HepG2 (cell line): ENCODE results near the gene CTDSP1. TPM values are rescaled to one million over a fixed set of nuclear protein-coding genes. Genes with fewer than 3 reads are reported as not detected.
A peak's percentile ranks its signal among the peaks of the same experiment; 100 is the strongest.

Source experiments
- ARNTL ChIP-seq: sonication (generic); formaldehyde crosslinking; IDR thresholded peaks from 2 replicates; pipeline ENCODE4 v1.4.0; 2020; ENCODE audit warnings: mild to moderate bottlenecking, missing genetic modification reagents
- BHLHE40 ChIP-seq: IDR thresholded peaks from 2 replicates; pipeline ENCODE4 v1.6.1; 2011; ENCODE audit warnings: low read length, improper control_type of control experiment
- EED ChIP-seq: sonication (generic); formaldehyde crosslinking; IDR thresholded peaks from 2 replicates; pipeline ENCODE4 v1.5.0; 2020; ENCODE audit warnings: mild to moderate bottlenecking, missing genetic modification reagents
- GMEB2 ChIP-seq: IDR thresholded peaks from 2 replicates; pipeline ENCODE4 v1.6.1; 2016; ENCODE audit warnings: missing biosample characterization, missing genetic modification reagents, low read depth
- LCORL ChIP-seq, 2 experiments: fragments of 450-650 bp in 1 of 2; sonication (generic) in 1 of 2; formaldehyde crosslinking in 1 of 2; IDR thresholded peaks; 2 replicates each; pipeline versions ENCODE4 v1.5.0 to v1.6.1; 2017 to 2020; ENCODE audit warnings: antibody characterized with exemption in 1 of 2, missing genetic modification reagents in 1 of 2
- PLSCR1 ChIP-seq: sonication (generic); formaldehyde crosslinking; IDR thresholded peaks from 2 replicates; pipeline ENCODE4 v1.5.0; 2020; ENCODE audit warnings: missing genetic modification reagents, mild to moderate bottlenecking, borderline replicate concordance
- SMAD1 ChIP-seq: sonication (generic); formaldehyde crosslinking; IDR thresholded peaks from 2 replicates; pipeline ENCODE4 v1.4.0; 2020; ENCODE audit warnings: missing genetic modification reagents, low read depth, mild to moderate bottlenecking, borderline replicate concordance
- TBL1XR1 ChIP-seq: fragments of 150-350 bp; IDR thresholded peaks from 2 replicates; pipeline ENCODE4 v1.6.1; 2014; ENCODE audit warnings: borderline replicate concordance, low read length; ENCODE audit not compliant: partially characterized antibody
- ZNF577 ChIP-seq: sonication (generic); formaldehyde crosslinking; IDR thresholded peaks from 2 replicates; pipeline ENCODE4 v1.4.0; 2020; ENCODE audit warnings: mild to moderate bottlenecking, low read depth, missing genetic modification reagents, borderline replicate concordance
- ZNF766 ChIP-seq: sonication (generic); formaldehyde crosslinking; IDR thresholded peaks from 2 replicates; pipeline ENCODE4 v1.5.0; 2020; ENCODE audit warnings: missing genetic modification reagents, borderline replicate concordance
- ZSCAN12 ChIP-seq: sonication (generic); formaldehyde crosslinking; IDR thresholded peaks from 2 replicates; pipeline ENCODE4 v1.9.0; 2021; ENCODE audit warnings: mild to moderate bottlenecking, missing genetic modification reagents
- ZSCAN30 ChIP-seq: sonication (generic); formaldehyde crosslinking; IDR thresholded peaks from 2 replicates; pipeline ENCODE4 v1.5.0; 2020; ENCODE audit warnings: mild to moderate bottlenecking, missing genetic modification reagents
- ZSCAN9 ChIP-seq: IDR thresholded peaks from 2 replicates; pipeline ENCODE4 v1.6.1; 2016; ENCODE audit warnings: borderline replicate concordance
- polyA plus RNA-seq, 8 experiments: library from polyadenylated mRNA; depleted of rRNA in 3 of 8; stranded (reverse) in 7 of 8; unstranded in 1 of 8; fragments of >200 nt; fragmentation: Illumina TruSeq in 4 of 8; extraction: Trizol in 4 of 8; gene quantifications; 2 replicates each; pipeline versions ENCODE4 v1.2.1 to v1.2.3, GENCODE V29; 2011 to 2016; ENCODE audit warnings: low read depth in 4 of 8, missing spikeins in 1 of 8, mixed read lengths in 1 of 8; ENCODE audit not compliant: insufficient read depth in 1 of 8
- total RNA-seq, 5 experiments: library from RNA; depleted of rRNA; stranded (reverse); fragments of >200 nt; fragmentation: Illumina TruSeq; extraction: Trizol; gene quantifications; 2 replicates each; pipeline ENCODE4 v1.2.3, GENCODE V29; 2016; ENCODE audit warnings: low read depth in 1 of 5
- TF ChIP-seq, protein P1 (sequence below): sonication (generic); formaldehyde crosslinking; IDR thresholded peaks from 2 replicates; pipeline ENCODE4 v1.5.0; 2020; ENCODE audit warnings: mild to moderate bottlenecking, missing genetic modification reagents, borderline replicate concordance
- TF ChIP-seq, protein P2 (sequence below): sonication (generic); formaldehyde crosslinking; IDR thresholded peaks from 2 replicates; pipeline ENCODE4 v1.4.0; 2020; ENCODE audit warnings: missing genetic modification reagents
- TF ChIP-seq, protein P3 (sequence below): sonication (generic); formaldehyde crosslinking; IDR thresholded peaks from 2 replicates; pipeline ENCODE4 v1.5.0; 2020; ENCODE audit warnings: missing genetic modification reagents

The CTDSP1 gene
- total and polyA plus RNA-seq, 2 of the 13 experiments (the other 11 are each of a cell fraction or from before 2014, with no cell fraction given): 91.0 to 268 TPM

GRCh38 chr2:218400167-218400929, 680 bp downstream of the CTDSP1 start (continued):
- TF ChIP-seq ZNF766 (CRISPR knock-in tag): no peak
- no peak for TF ChIP-seq BHLHE40
- no peak for TF ChIP-seq LCORL (IDR thresholded peaks at IDR 0.05)
- no peak for TF ChIP-seq LCORL (CRISPR knock-in tag; IDR thresholded peaks at IDR 0.05)
- no peak; the same call in none of the 2 replicates for TF ChIP-seq ZSCAN9 (CRISPR knock-in tag)
- TF ChIP-seq EED: no peak
- TF ChIP-seq, protein P1, sequence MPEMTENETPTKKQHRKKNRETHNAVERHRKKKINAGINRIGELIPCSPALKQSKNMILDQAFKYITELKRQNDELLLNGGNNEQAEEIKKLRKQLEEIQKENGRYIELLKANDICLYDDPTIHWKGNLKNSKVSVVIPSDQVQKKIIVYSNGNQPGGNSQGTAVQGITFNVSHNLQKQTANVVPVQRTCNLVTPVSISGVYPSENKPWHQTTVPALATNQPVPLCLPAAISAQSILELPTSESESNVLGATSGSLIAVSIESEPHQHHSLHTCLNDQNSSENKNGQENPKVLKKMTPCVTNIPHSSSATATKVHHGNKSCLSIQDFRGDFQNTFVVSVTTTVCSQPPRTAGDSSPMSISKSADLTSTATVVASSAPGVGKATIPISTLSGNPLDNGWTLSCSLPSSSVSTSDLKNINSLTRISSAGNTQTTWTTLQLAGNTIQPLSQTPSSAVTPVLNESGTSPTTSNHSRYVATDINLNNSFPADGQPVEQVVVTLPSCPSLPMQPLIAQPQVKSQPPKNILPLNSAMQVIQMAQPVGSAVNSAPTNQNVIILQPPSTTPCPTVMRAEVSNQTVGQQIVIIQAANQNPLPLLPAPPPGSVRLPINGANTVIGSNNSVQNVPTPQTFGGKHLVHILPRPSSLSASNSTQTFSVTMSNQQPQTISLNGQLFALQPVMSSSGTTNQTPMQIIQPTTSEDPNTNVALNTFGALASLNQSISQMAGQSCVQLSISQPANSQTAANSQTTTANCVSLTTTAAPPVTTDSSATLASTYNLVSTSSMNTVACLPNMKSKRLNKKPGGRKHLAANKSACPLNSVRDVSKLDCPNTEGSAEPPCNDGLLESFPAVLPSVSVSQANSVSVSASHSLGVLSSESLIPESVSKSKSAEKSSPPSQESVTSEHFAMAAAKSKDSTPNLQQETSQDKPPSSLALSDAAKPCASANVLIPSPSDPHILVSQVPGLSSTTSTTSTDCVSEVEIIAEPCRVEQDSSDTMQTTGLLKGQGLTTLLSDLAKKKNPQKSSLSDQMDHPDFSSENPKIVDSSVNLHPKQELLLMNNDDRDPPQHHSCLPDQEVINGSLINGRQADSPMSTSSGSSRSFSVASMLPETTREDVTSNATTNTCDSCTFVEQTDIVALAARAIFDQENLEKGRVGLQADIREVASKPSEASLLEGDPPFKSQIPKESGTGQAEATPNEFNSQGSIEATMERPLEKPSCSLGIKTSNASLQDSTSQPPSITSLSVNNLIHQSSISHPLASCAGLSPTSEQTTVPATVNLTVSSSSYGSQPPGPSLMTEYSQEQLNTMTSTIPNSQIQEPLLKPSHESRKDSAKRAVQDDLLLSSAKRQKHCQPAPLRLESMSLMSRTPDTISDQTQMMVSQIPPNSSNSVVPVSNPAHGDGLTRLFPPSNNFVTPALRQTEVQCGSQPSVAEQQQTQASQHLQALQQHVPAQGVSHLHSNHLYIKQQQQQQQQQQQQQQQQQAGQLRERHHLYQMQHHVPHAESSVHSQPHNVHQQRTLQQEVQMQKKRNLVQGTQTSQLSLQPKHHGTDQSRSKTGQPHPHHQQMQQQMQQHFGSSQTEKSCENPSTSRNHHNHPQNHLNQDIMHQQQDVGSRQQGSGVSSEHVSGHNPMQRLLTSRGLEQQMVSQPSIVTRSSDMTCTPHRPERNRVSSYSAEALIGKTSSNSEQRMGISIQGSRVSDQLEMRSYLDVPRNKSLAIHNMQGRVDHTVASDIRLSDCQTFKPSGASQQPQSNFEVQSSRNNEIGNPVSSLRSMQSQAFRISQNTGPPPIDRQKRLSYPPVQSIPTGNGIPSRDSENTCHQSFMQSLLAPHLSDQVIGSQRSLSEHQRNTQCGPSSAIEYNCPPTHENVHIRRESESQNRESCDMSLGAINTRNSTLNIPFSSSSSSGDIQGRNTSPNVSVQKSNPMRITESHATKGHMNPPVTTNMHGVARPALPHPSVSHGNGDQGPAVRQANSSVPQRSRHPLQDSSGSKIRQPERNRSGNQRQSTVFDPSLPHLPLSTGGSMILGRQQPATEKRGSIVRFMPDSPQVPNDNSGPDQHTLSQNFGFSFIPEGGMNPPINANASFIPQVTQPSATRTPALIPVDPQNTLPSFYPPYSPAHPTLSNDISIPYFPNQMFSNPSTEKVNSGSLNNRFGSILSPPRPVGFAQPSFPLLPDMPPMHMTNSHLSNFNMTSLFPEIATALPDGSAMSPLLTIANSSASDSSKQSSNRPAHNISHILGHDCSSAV (CRISPR knock-in tag): no peak
- TF ChIP-seq ARNTL (CRISPR knock-in tag): no peak
- TF ChIP-seq, protein P2, sequence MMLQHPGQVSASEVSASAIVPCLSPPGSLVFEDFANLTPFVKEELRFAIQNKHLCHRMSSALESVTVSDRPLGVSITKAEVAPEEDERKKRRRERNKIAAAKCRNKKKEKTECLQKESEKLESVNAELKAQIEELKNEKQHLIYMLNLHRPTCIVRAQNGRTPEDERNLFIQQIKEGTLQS: peak; percentile 42; the same call in 1 of the 2 replicates
- TF ChIP-seq SMAD1: no peak; the same call in 1 of the 2 replicates
- TF ChIP-seq ZNF577 (CRISPR knock-in tag): no peak
- peak; percentile 93 for TF ChIP-seq ZSCAN30
- peak; percentile 41 for TF ChIP-seq TBL1XR1
- no peak for TF ChIP-seq PLSCR1 (CRISPR knock-in tag)
- no peak for TF ChIP-seq ZSCAN12
- TF ChIP-seq, protein P3, sequence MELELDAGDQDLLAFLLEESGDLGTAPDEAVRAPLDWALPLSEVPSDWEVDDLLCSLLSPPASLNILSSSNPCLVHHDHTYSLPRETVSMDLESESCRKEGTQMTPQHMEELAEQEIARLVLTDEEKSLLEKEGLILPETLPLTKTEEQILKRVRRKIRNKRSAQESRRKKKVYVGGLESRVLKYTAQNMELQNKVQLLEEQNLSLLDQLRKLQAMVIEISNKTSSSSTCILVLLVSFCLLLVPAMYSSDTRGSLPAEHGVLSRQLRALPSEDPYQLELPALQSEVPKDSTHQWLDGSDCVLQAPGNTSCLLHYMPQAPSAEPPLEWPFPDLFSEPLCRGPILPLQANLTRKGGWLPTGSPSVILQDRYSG (CRISPR knock-in tag): no peak
- TF ChIP-seq GMEB2 (CRISPR knock-in tag): peak; percentile 47; the same call in 1 of the 2 replicates
